B cell (primary cell): ENCODE measurements around the gene FAM81A. TPM values are rescaled to one million over a fixed set of nuclear protein-coding genes. Genes with fewer than 3 reads are reported as not detected.

Source experiments
- ATAC-seq: fragments of 200-7000 bp; cut with Tn5 transposase; one replicate; pipeline ENCODE4 v1.10.0; 2021; ENCODE audit warnings: low read depth, mild to moderate bottlenecking, moderate number of reproducible peaks, moderate library complexity
- CTCF ChIA-PET: fragments of 350-600 bp; sonication (Branson Sonifier 250); formaldehyde crosslinking; loops from one replicate; lab custom pipeline; 2021; ENCODE audit warnings: antibody characterized with exemption, inconsistent platforms; lab: Charles Lee
- POLR2A ChIA-PET: fragments of 350-600 bp; sonication (Branson Sonifier 250); formaldehyde crosslinking; loops from one replicate; lab custom pipeline; 2021; ENCODE audit warnings: antibody characterized with exemption; lab: Charles Lee
- DNase-seq: peaks from one replicate; pipeline ENCODE4 v3.0.0; 2013
- H2AFZ ChIP-seq: 2 replicates; pipeline ENCODE4 v1.6.1; 2012; ENCODE audit warnings: mild to moderate bottlenecking, low read depth, low read length; ENCODE audit not compliant: insufficient read depth, poor library complexity, severe bottlenecking
- H3K27ac ChIP-seq, 2 donors: 1 replicate in 1 of 2; 2 replicates in 1 of 2; pipeline ENCODE4 v1.5.1; 2012 to 2013; ENCODE audit warnings: low read length in 2 of 2, mild to moderate bottlenecking in 2 of 2, moderate library complexity in 1 of 2
- H3K27me3 ChIP-seq, 4 experiments: fragments of 200-600 bp in 1 of 4; sonication (generic) in 1 of 4; replicated peaks in 1 of 4; 1 replicate in 2 of 4; 2 replicates in 2 of 4; pipeline versions ENCODE4 v1.6.1 to v1.7.0; 2013 to 2016; ENCODE audit warnings: low read length in 3 of 4, mild to moderate bottlenecking in 2 of 4, mixed read lengths in 1 of 4, moderate library complexity in 1 of 4; ENCODE audit not compliant: insufficient read depth in 4 of 4, control insufficient read depth in 3 of 4; ENCODE audit errors: control extremely low read depth in 1 of 4
- H3K36me3 ChIP-seq, 2 experiments: replicated peaks in 1 of 2; 1 replicate in 1 of 2; 2 replicates in 1 of 2; pipeline versions ENCODE4 v1.6.1 to v1.7.1; 2013; ENCODE audit warnings: low read length in 1 of 2; ENCODE audit not compliant: insufficient read depth in 2 of 2, control insufficient read depth in 1 of 2; ENCODE audit errors: control extremely low read depth in 1 of 2, extremely low read depth in 1 of 2
- H3K4me1 ChIP-seq, 2 donors: fragments of 200-600 bp in 1 of 2; sonication (generic) in 1 of 2; 1 replicate in 1 of 2; 2 replicates in 1 of 2; pipeline versions ENCODE4 v1.5.1 to v1.6.1; 2013 to 2017; ENCODE audit warnings: low read length in 2 of 2; ENCODE audit not compliant: control insufficient read depth in 2 of 2, insufficient read depth in 2 of 2
- H3K4me2 ChIP-seq: replicated peaks from 2 replicates; pipeline ENCODE3; 2012; ENCODE audit warnings: mild to moderate bottlenecking, low read depth, low read length; ENCODE audit not compliant: poor library complexity, severe bottlenecking
- H3K4me3 ChIP-seq, 5 experiments: fragments of 200-600 bp in 1 of 5; sonication (generic) in 1 of 5; 1 replicate in 3 of 5; 2 replicates in 2 of 5; pipeline versions ENCODE4 v1.5.1 to v1.7.0; 2011 to 2016; ENCODE audit warnings: low read length in 4 of 5, mild to moderate bottlenecking in 4 of 5, low read depth in 2 of 5, control low read depth in 1 of 5, moderate library complexity in 1 of 5; ENCODE audit not compliant: insufficient read depth in 1 of 5; ENCODE audit errors: control extremely low read depth in 1 of 5, extremely low read depth in 1 of 5
- H3K79me2 ChIP-seq: fragments of 200-600 bp; sonication (generic); one replicate; pipeline ENCODE4 v1.6.0; 2016; ENCODE audit warnings: low read length; ENCODE audit not compliant: control insufficient read depth, insufficient read depth
- H3K9ac ChIP-seq: fragments of 200-600 bp; sonication (generic); 2 replicates; pipeline ENCODE4 v1.6.1; 2017; ENCODE audit warnings: mild to moderate bottlenecking, low read length, moderate library complexity
- H3K9me3 ChIP-seq, 3 donors: one replicate each; pipeline versions ENCODE4 v1.6.1 to v1.7.1; 2013; ENCODE audit warnings: low read length in 2 of 3; ENCODE audit not compliant: control insufficient read depth in 2 of 3, insufficient read depth in 1 of 3; ENCODE audit errors: control extremely low read depth in 1 of 3
- H4K20me1 ChIP-seq: 2 replicates; pipeline ENCODE4 v1.6.0; 2012; ENCODE audit warnings: mild to moderate bottlenecking, low read length; ENCODE audit not compliant: insufficient read depth, control insufficient read depth, poor library complexity, severe bottlenecking
- H3K27ac Mint-ChIP-seq: one replicate; pipeline ENCODE4 v1.8.0; 2021; ENCODE audit warnings: mixed read lengths
- H3K27me3 Mint-ChIP-seq: one replicate; pipeline ENCODE4 v1.8.0; 2021; ENCODE audit warnings: mixed read lengths
- H3K4me1 Mint-ChIP-seq: one replicate; pipeline ENCODE4 v1.8.0; 2021; ENCODE audit warnings: mixed read lengths
- H3K4me3 Mint-ChIP-seq: one replicate; pipeline ENCODE4 v1.8.0; 2021; ENCODE audit warnings: mixed read lengths
- H3K9me3 Mint-ChIP-seq: one replicate; pipeline ENCODE4 v1.8.0; 2022; ENCODE audit warnings: mixed read lengths; ENCODE audit not compliant: insufficient read depth
- EZH2 ChIP-seq: IDR thresholded peaks from 2 replicates; pipeline ENCODE4 v1.6.1; 2012; ENCODE audit warnings: borderline replicate concordance, low read depth, mild to moderate bottlenecking, moderate library complexity, low read length; ENCODE audit not compliant: insufficient read depth, poor library complexity, severe bottlenecking
- WGBS: methylation state at CpG from one replicate; pipeline ENCODE4 v1.1.5; 2013; ENCODE audit warnings: missing lambda C conversion rate; ENCODE audit not compliant: insufficient coverage; 5-methylcytosine and 5-hydroxymethylcytosine counted together
- intact Hi-C: fragments of 100-400 bp; cut with micrococcal nuclease; formaldehyde crosslinking; loops from one replicate; pipeline ENCODE4 v1.10.0; 2022
- polyA plus RNA-seq: library from polyadenylated mRNA; depleted of rRNA; stranded (reverse); fragments of >200 nt; gene quantifications from 2 replicates; pipeline ENCODE4 v1.2.3, GENCODE V29; 2012
- total RNA-seq, 2 donors: library from RNA; stranded (reverse); fragments of 120-200 nt in 1 of 2; gene quantifications; 1 replicate in 1 of 2; 2 replicates in 1 of 2; pipeline versions ENCODE4 v1.2.3 to v1.2.4, GENCODE V29; 2013 to 2022
- TF ChIP-seq, protein P1 (sequence below): fragments of 200-600 bp; IDR thresholded peaks from one replicate; pipeline ENCODE4 v1.8.0; 2022; ENCODE audit warnings: antibody characterized with exemption, mild to moderate bottlenecking

FAM81A gene
- total and polyA plus RNA-seq, 2 donors (not counting 1 experiment from before 2014, with no cell fraction given), result 2.0 to 3.9 TPM

DNA sequence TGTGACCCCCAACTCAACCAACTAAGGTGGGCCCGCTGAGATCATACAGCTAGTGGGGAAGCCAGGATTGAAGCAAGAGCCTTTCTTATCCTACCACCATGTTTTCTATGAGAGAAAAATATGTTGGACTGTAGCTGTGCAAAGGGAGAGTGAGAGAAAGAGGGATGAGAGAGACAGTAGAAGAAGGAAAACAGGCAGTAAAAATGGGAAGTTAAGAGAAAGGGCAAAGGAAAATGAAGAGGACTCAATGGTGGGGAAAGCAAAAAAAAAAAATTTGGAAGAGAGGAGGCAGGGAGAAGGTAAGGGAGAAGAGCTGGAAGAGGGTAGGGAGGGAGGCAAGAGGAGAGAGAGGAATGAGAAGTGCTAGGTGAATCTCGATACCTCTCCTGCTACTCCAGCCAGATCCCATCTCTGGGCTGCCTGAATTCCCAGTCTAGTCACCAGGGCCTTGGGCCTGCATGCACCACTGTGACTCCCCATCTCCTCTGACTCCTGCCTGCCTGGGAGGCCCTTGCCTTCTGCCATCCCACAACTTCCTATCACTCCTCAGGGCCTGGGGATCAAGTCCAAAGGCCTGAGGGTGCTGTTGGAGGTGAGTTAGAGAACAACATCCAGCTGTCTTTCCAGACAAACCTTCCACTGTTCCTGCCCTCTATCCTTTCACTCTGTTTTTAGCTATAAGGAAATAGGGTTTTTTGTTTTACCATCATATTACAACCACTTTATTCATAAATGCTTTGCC is 15.7 kb downstream of the FAM81A start:
- H3K36me3 ChIP-seq, result no peaks in the 10 kb centered on the region
- ATAC-seq (no peak), DNase-seq (no peak)
- no CpG with 5 or more reads among the region's 2 CpGs for WGBS
- H3K4me1 ChIP-seq, result no peaks in the 10 kb centered on the region
- Mint-ChIP-seq H3K27ac (no peak overlapping the region), H3K27me3 (no peaks in the 10 kb centered on the region), H3K4me1 (no peaks in the 10 kb centered on the region), H3K4me3 (no peak overlapping the region), H3K9me3 (no peaks in the 10 kb centered on the region)
- no peaks in the 10 kb centered on the region for H3K79me2 ChIP-seq
- TF ChIP-seq, protein P1, sequence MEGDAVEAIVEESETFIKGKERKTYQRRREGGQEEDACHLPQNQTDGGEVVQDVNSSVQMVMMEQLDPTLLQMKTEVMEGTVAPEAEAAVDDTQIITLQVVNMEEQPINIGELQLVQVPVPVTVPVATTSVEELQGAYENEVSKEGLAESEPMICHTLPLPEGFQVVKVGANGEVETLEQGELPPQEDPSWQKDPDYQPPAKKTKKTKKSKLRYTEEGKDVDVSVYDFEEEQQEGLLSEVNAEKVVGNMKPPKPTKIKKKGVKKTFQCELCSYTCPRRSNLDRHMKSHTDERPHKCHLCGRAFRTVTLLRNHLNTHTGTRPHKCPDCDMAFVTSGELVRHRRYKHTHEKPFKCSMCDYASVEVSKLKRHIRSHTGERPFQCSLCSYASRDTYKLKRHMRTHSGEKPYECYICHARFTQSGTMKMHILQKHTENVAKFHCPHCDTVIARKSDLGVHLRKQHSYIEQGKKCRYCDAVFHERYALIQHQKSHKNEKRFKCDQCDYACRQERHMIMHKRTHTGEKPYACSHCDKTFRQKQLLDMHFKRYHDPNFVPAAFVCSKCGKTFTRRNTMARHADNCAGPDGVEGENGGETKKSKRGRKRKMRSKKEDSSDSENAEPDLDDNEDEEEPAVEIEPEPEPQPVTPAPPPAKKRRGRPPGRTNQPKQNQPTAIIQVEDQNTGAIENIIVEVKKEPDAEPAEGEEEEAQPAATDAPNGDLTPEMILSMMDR, result no peak
- TF ChIP-seq EZH2, result no peak
- no peaks in the 10 kb centered on the region for H3K27me3 ChIP-seq
- no peak overlapping the region for H2AFZ ChIP-seq
- no peak overlapping the region for H3K9ac ChIP-seq
- H3K9me3 ChIP-seq, result peaks cover 0 to 2% (median 0%) of the 10 kb centered on the region in 3 donors
- H3K4me2 ChIP-seq, result no peak overlapping the region
- intact Hi-C loops, result no loop called here
- no peak overlapping the region for H3K27ac ChIP-seq
- no peaks in the 10 kb centered on the region for H4K20me1 ChIP-seq
- POLR2A ChIA-PET, result no interaction called here
- CTCF ChIA-PET, result no interaction called here
- no peak overlapping the region for H3K4me3 ChIP-seq

DNA sequence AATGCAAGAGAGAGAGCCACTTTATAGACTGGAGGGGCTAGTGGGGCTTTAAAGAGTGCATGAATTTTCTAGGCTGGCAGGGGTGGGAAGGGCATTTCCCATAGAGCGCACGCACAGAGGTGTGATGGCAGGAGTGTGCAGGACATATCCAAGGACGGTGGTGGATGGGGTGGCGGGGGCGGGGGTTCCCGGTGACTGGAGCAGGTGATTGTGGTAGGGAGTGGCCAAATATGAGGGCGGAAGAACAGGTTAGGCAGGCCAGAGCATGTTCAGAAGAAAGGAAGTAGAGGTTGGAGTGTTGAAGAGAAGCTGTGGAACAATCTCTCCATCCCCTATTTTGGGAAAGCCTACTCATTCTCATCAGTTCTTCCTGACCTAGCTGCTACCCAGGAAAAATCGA is 18.1 kb downstream of the FAM81A start:
- Histone ChIP-seq H3K4me2 (no peak overlapping the region), H3K27ac (no peak overlapping the region), H3K9me3 (peaks cover 0 to 2% (median 0%) of the 10 kb centered on the region in 3 donors), H3K4me3 (no peak overlapping the region), H3K36me3 (no peaks in the 10 kb centered on the region), H3K27me3 (no peaks in the 10 kb centered on the region), H3K79me2 (no peaks in the 10 kb centered on the region), H3K9ac (no peak overlapping the region), H4K20me1 (no peaks in the 10 kb centered on the region), H3K4me1 (no peaks in the 10 kb centered on the region), H2AFZ (no peak overlapping the region)
- intact Hi-C loops, result no loop called here
- H3K27me3 Mint-ChIP-seq, result no peaks in the 10 kb centered on the region
- TF ChIP-seq EZH2, result no peak
- TF ChIP-seq, protein P1, result no peak
- no peaks in the 10 kb centered on the region for H3K4me1 Mint-ChIP-seq
- ATAC-seq (no peak), DNase-seq (no peak)
- H3K27ac Mint-ChIP-seq, result no peak overlapping the region
- no peak overlapping the region for H3K4me3 Mint-ChIP-seq
- WGBS, result 93% methylated on average over 6 of the region's 8 CpGs
- POLR2A ChIA-PET, result no interaction called here
- H3K9me3 Mint-ChIP-seq, result no peaks in the 10 kb centered on the region
- CTCF ChIA-PET, result interaction anchor here (0.6 to 1.3 kb wide), 2 partner anchors 78 to 209 kb away, joined by 3 read pairs; no protein-coding TSS in a partner anchor
